ENCODE data around the gene NOD2. TPM values are rescaled to one million over a fixed set of nuclear protein-coding genes. Genes with fewer than 3 reads are reported as not detected.
A peak's percentile ranks its signal among the peaks of the same experiment; 100 is the strongest.

Gene NOD2
- total and polyA plus RNA-seq, 2 of the 13 experiments (the other 11 are each of a cell fraction or from before 2014, with no cell fraction given), result 0.27 to 0.81 TPM

DNA sequence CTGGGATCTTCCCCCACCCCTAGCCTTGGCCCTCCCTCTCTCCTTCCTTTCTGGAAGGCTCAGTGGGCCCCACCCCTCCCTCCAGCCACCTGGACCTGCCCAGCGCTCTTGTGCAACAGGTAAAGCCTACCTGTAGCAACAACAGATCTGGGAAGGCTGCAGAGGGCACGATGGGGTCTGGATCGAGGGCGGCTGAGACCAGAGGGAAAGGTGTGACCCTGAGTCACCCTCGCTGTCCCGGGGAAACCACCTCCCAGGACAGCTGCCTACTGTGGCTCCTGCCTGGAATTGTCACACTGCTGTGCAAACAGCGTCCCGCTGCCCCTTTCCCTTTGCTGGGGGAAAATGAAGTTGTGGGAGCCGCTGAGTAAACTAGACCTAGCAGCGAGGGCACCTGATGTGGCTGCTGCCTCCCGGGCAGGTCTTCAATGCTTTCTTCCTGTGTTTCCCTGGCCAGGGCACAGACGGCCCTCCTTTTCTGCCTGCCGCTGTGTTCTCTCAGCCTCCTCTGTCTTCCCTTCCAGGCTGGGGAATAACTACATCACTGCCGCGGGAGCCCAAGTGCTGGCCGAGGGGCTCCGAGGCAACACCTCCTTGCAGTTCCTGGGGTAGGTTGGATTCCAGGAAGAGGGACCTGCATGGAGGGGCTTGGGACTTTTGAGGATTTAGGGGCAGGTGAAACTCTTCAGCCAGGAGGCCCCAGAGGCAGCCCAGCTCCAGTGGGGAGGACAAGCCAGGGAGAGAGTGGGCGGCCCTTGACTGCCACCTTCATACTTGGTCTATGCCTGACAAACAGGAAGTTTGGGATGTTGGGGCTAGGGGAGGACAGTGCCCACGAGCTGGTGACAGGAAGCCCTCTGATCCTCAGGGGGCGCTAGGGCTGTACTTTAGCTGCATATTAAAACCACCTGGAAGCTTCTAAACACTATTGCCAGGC is 26.3 kb downstream of the NOD2 start (continued):
- TF ChIP-seq ZFP41 (CRISPR knock-in tag; IDR thresholded peaks at IDR 0.05; ENCODE audit: borderline replicate concordance), result 0 out of 2 replicates have a peak, but pooled peaks have one; percentile 46
- no peak for TF ChIP-seq TP53 (CRISPR knock-in tag; conservative IDR thresholded peaks at IDR 0.05)
- TF ChIP-seq ZNF792 (CRISPR knock-in tag; IDR thresholded peaks at IDR 0.05), result 0 out of 2 replicates have a peak, but pooled peaks have one; percentile 36
- 0 out of 2 replicates have a peak, but pooled peaks have one; percentile 29 for TF ChIP-seq ZSCAN31 (CRISPR knock-in tag; IDR thresholded peaks at IDR 0.05; ENCODE audit: low read depth)
- TF ChIP-seq DMAP1 (CRISPR knock-in tag; IDR thresholded peaks at IDR 0.05), result 0 out of 2 replicates have a peak, but pooled peaks have one; percentile 19
- TF ChIP-seq MTA1 (CRISPR knock-in tag; IDR thresholded peaks at IDR 0.05; ENCODE audit: borderline replicate concordance), result no peak
- TF ChIP-seq, protein P1, sequence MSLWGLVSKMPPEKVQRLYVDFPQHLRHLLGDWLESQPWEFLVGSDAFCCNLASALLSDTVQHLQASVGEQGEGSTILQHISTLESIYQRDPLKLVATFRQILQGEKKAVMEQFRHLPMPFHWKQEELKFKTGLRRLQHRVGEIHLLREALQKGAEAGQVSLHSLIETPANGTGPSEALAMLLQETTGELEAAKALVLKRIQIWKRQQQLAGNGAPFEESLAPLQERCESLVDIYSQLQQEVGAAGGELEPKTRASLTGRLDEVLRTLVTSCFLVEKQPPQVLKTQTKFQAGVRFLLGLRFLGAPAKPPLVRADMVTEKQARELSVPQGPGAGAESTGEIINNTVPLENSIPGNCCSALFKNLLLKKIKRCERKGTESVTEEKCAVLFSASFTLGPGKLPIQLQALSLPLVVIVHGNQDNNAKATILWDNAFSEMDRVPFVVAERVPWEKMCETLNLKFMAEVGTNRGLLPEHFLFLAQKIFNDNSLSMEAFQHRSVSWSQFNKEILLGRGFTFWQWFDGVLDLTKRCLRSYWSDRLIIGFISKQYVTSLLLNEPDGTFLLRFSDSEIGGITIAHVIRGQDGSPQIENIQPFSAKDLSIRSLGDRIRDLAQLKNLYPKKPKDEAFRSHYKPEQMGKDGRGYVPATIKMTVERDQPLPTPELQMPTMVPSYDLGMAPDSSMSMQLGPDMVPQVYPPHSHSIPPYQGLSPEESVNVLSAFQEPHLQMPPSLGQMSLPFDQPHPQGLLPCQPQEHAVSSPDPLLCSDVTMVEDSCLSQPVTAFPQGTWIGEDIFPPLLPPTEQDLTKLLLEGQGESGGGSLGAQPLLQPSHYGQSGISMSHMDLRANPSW (CRISPR knock-in tag; IDR thresholded peaks at IDR 0.05; ENCODE audit: borderline replicate concordance), result 0 out of 2 replicates have a peak, but pooled peaks have one; percentile 69
- no peak for TF ChIP-seq TRIM24 (CRISPR knock-in tag; IDR thresholded peaks at IDR 0.05)
- TF ChIP-seq, protein P2, sequence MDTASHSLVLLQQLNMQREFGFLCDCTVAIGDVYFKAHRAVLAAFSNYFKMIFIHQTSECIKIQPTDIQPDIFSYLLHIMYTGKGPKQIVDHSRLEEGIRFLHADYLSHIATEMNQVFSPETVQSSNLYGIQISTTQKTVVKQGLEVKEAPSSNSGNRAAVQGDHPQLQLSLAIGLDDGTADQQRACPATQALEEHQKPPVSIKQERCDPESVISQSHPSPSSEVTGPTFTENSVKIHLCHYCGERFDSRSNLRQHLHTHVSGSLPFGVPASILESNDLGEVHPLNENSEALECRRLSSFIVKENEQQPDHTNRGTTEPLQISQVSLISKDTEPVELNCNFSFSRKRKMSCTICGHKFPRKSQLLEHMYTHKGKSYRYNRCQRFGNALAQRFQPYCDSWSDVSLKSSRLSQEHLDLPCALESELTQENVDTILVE (CRISPR knock-in tag; IDR thresholded peaks at IDR 0.05), result no peak
- TF ChIP-seq ZNF839 (CRISPR knock-in tag; IDR thresholded peaks at IDR 0.05; ENCODE audit: borderline replicate concordance), result 0 out of 2 replicates have a peak, but pooled peaks have one; percentile 0
- no peak for TF ChIP-seq U2AF2 (IDR thresholded peaks at IDR 0.05; ENCODE audit: low read depth, low read length)
- TF ChIP-seq, protein P3, sequence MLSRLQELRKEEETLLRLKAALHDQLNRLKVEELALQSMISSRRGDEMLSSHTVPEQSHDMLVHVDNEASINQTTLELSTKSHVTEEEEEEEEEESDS (CRISPR knock-in tag; IDR thresholded peaks at IDR 0.05; ENCODE audit: borderline replicate concordance), result 0 out of 2 replicates have a peak, but pooled peaks have one; percentile 60
- TF ChIP-seq ZNF737 (CRISPR knock-in tag; IDR thresholded peaks at IDR 0.05; ENCODE audit: borderline replicate concordance), result no peak
- 0 out of 2 replicates have a peak, but pooled peaks have one; percentile 24 for TF ChIP-seq ZNF788 (CRISPR knock-in tag; IDR thresholded peaks at IDR 0.05; ENCODE audit: borderline replicate concordance)
- TF ChIP-seq, protein P4, sequence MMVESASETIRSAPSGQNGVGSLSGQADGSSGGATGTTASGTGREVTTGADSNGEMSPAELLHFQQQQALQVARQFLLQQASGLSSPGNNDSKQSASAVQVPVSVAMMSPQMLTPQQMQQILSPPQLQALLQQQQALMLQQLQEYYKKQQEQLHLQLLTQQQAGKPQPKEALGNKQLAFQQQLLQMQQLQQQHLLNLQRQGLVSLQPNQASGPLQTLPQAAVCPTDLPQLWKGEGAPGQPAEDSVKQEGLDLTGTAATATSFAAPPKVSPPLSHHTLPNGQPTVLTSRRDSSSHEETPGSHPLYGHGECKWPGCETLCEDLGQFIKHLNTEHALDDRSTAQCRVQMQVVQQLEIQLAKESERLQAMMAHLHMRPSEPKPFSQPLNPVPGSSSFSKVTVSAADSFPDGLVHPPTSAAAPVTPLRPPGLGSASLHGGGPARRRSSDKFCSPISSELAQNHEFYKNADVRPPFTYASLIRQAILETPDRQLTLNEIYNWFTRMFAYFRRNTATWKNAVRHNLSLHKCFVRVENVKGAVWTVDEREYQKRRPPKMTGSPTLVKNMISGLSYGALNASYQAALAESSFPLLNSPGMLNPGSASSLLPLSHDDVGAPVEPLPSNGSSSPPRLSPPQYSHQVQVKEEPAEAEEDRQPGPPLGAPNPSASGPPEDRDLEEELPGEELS (CRISPR knock-in tag; IDR thresholded peaks at IDR 0.05), result peak; percentile 22
- TF ChIP-seq, protein P5, sequence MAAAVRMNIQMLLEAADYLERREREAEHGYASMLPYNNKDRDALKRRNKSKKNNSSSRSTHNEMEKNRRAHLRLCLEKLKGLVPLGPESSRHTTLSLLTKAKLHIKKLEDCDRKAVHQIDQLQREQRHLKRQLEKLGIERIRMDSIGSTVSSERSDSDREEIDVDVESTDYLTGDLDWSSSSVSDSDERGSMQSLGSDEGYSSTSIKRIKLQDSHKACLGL (CRISPR knock-in tag; IDR thresholded peaks at IDR 0.05), result 0 out of 2 replicates have a peak, but pooled peaks have one; percentile 30

Measured in HepG2 (cell line).